GM19463 (cell line): ENCODE data around the gene R3HDM2.
A peak's percentile ranks its signal among the peaks of the same experiment; 100 is the strongest.

Source experiments
- ATAC-seq: cut with Tn5 transposase; IDR thresholded peaks from one replicate; pipeline ENCODE4 v1.9.1; 2021; ENCODE audit warnings: mild to moderate bottlenecking, moderate library complexity; ENCODE audit not compliant: unreplicated experiment

Gene R3HDM2

DNA sequence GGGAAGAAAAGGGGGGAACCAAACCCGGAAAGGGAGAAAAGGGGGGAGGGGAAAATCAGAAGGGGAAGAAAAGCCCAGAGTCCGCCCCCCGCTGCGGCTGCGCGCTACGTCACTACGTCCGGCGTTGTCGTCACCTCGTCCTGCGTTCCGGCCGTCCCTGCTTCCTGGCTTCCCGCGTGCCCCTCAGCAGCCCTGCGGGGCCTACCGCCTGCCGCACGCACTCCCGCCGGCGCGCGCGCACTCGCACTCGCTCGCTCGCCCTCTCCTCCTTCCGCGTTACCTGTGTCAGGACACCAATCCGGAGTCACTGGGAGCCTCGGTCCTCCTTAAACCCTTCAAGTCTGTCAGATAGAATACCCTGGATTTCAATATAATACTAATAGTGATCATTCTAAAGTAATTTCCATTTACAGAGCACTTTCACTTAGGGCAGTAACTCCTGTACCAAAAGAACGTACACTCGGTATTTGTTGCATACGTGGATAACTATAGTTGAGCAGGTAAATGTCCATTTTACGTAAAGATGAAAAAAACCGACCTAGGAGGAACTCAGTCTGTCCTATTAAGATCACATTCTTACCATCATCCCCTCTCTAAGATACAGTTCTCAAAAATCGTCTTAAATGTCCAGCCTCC is at the start of gene R3HDM2:
Gene R3HDM2 (minus strand): TSS at position 113 of the 636 bp plus-strand sequence. CDS start 120,615 bp downstream, outside the sequence.
- ATAC-seq = peak; percentile 93

DNA sequence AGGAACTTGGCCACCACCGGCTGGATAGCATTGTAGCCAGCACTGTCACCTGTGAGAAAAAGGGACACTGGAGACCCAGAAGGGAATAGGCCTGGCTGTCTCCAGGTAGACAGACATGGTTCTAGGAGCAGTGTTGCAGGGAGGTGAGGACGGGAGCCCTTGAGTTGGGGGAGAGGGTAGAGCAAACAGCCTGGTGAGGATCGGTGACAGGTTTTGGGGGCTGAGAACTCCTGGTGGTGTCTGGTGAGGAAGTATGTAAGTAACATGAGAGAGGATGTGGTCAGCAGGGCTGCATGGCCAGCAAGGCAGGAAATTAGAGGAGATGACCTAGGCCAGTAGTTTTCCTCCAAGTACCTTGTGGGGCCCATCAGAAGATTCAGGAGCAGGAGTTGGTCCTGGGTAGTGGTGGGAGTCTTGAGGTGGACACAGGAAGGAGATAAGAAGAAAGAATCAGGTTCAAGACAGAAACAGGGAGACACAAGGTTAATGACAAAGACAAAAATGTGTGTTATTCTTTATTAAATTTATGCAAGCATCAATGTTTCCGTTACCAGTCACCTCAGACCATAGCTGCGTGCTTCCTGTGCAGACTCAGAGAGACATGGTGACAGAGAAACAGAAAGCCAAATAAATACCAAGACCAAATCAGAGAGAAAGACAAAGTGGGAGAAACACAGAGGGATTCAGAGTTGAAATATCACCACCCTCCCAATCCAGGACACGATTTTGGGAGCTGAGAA is 48.7 kb upstream of the R3HDM2 start, which contains the start of gene ARHGAP9:
Gene ARHGAP9 (minus strand): TSS at position 491 of the 740 bp plus-strand sequence. CDS start 460 bp downstream, at position 31.
- no peak for ATAC-seq

DNA sequence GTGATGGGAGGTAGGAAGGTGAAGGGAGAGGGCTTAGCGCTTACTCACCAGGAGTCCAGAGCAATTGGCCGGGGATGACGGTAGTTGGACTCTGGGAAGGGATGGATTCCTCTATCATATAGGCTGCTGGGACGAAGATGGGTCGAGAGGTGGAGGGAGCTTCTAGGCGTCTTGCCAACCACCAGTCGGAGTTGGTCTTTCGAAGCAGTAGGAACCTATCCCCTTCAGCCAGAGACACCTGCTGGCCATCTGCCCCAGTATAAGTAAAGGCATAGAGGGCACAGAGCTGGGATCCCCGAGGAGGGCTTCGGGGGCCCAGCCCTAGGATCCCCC is 48.2 kb upstream of the R3HDM2 start:
- ATAC-seq = no peak

DNA sequence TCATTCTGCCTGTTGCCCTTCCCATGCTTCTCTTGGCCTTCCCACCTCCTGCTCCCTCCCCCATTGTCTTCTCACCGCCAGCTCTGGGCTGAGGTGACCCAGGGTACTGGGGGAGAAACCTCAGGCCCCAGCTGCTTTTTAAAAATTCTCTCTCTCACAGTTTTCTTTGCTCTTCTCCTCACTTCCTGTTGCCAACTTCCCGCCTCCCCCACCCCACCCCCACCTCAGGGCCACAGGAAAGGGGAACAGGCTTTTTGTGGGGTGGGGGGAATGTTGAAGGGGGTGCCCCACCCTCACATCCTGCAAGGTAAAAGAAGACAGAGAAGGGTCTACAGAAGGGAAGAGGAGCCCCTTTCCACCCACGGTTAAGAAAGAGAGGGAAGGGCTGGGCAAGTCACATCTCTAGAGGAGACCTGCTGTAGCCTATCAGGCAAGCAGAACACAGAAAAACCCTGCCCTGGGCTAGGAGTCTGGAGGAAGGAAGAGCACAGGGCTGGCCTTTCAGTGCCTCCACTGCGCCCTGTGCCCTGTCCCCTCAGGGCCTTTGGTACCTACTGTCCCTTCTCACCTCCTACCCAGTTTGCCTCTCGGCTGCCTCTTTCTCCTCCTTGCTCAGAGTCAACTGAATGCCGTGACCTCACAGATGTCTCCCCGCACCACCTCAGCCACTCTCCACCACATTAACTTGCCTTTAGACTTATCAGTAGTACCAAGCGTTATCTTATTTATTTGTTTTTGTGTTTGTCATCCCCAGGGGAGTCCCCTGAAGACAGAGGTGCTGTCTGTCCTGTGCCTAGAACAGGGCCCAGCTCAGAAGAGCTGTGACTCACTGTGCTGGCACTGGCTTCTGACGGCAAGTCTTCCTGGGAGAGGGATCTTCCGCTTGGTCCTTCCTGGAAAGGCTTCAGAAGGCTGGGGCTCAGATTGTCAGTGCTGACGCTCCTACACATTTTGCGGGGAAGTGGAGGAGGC is 47.2 kb upstream of the R3HDM2 start:
- ATAC-seq = peak; percentile 35

DNA sequence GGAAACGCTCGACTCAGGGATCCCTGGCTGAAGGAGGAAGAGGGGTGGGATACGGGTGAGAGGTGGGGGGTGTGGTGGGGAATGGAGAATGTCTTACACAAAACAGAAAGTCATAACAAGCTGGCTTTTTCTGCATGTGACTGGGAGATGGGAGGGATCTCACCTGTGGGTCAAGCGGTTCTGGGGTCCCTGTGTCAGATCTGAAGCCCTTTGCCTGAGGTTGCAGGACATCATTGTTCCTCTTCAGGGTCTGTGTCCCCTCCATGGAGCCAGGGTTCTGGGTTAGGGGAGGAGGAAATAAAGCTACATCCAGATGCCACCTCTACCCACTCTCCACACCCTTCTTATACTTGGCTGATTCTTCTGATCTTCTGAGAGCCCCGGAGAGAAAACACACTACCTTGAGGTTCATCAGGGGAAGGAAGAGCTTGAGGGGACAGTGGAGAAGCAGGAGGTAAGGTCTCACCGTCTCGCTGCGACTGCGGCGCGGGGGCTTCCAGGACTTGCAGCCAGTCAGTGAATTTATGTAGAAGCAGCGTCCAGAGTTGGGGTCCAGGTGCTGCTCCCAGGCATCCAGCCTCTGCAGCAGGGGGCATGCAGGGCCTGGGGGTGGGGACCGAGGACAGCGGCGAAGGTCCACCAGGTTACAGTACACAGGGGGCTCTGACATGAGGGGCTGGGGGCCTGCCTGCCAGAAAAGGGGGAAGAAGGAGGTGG is 46.3 kb upstream of the R3HDM2 start:
- no peak for ATAC-seq

DNA sequence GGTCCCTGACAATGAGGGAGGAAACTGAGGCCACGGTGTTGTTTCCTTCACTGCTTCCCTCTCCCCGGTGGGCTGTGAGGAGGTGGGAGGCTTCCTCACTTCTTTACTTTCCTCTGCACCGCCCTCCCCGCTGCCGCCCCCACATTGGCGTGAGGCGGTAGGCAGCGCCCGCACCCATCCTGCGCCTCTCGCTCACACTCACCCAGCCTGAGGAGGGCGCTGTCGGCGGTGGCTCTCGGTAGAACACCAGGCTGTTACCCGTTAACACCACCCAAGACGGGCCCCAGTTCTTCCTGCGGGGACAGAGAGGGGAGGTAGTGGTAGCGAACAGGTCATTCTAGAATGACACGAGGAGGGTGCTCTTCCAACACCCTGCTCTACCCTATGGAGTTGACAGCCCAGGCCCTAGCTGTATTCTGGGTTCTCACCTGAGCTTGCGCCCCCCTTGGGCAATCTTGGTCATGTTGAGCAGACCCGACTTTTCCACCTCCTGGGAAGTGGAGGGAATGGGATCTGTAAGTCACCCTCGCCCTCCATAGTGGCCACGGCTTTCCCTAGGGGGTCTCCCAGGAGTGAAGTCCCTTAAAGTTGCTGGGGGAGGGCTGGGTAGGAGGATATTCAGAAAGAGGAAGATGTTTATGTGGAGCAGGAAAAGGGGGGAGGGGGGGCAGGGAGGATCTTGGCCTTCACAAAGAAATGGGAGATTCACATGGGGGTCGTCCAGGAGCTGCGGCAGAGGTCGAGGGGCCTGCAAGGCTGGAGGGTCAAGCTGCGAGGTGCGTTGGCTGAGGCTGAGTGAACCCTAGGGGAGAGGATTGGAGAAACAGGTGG is 45.5 kb upstream of the R3HDM2 start:
- ATAC-seq = peak; percentile 35

DNA sequence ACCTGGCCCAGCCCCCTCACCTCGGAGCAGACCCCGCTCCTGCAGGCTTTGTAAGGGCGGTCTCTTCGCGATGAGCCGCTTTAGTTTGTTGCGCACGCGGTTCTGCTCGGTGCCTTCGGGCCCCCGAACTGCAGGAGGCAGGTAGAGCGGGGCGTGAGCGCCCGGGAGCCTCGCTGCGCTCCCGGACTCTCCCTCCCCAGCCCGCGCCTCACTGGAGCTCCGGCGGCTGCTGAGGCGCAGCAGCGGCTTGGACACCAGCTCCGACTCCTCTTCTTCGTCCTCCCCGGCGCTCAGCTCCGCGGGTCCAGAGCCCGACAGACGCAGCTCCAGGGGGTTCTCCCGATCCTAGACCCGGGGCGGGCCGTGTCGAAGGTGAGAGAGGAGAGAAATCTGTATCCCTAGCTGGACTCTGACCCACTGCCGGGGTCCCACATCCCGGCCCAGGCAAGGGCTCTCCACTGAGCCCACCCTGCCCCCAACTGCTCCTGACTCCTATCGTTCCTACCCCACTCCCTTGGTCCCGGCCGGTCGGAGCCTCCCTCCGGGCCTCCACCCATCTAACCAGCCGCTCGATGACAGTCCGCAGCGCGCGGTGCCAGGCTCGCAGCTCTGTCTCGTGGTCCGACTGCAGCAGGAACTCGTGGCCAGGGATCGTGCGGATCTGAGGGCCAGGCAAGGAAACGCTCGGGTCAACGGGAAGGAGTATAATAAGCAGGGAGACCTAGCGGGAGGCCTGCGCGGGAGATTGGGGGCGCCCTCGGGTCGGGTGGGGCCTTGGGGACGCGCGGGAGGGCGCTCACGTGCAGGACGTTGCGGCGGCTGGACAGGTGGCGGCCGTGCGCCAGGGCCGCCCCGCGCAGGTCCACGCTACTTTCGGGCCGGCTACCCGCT is 44.7 kb upstream of the R3HDM2 start:
- no peak for ATAC-seq

DNA sequence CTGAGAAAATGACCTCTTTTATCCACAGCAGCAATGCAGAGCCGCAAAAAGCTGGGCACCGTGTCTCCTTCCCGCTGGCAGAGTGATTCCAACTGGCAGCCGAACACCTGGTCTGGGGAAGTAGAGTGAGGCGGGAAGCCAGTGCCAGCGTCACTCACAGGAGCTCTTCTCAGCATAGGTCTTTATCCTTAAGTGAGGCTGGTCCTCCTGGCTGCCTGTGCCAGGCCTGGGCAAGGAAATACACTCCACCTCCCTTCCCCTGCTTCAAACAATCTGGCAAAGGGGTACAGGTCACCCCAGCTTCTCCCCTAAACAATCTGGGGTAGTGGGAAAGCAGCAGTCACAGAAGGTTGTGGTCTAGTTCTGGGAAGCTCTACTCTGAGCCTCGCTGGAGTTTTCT is 44.0 kb upstream of the R3HDM2 start:
- no peak for ATAC-seq

DNA sequence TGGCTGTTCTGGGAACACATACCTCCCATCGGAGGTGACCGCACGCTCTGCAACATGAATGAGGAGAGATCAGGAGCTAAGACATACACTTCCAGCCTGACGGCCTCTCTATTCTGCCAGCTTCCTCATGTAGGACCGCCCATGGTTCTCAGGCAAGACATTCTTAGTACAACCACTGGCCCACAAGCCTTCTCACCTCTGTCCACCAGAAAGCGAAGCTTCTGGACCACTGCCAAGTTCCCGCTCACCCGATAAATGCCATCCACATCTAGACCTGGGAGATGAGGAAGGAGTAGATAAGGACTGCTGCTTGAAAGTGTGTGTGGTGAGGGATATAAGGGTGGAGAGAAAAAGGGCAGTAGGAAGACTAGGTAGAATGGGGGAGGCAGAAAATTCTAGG is 43.6 kb upstream of the R3HDM2 start:
- ATAC-seq = no peak

DNA sequence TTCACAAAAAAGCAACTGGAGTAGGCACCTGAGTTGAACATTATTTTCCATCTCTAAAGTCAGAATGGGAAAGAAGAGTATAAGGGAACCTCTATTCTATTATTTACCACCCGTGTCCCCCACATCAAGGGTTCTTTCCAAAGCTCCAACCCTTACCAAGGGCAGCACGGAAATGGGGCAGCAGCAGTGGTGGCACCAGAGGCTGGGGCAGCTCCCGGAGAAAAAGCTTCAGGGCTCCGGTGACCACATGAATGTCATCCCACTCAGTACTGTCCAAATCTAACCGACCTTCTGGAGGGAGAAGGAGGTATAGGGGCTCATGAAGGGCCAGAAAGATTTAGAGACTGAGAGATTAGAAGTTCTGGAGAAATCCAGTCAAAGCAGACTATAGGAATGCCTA is 43.0 kb upstream of the R3HDM2 start:
- no peak for ATAC-seq

DNA sequence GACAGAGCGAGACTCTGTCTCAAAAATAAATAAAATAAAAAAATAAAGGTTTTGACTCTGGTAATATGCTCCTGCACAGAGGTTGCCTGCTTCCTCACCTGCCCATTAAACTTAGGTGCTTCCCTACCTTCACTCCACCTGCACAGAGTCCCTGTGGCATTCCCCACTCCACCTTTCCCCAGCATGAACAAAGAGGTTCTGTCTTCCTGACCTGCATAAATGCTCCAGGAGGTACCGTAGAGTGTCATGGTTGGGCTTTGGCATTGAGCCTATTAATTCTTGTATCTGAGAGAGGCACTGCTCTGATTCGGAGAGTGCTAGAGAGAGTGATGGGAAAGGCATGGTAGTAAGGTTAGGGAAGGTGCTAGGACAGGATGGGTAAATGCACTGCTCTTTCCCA is 42.5 kb upstream of the R3HDM2 start:
- ATAC-seq = no peak

DNA sequence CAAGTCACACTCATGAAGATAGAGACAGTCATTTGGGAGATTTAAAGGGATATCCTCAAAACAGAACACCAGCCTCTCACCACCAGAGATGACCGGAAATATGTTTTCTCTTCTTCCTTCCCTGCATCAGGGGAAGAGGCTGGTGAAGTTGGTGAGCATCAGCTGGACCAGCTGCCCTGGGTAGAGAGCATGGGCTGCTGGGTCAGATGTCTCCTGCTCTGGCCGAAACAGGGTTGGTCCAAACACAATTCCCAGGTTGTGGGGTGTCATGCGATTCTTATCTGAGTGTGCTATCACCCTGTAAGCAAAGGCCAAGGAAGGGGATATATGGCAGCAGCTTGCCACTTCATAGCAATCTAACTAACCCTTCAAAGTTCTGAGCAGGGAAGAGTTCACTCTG is 41.5 kb upstream of the R3HDM2 start:
- no peak for ATAC-seq

DNA sequence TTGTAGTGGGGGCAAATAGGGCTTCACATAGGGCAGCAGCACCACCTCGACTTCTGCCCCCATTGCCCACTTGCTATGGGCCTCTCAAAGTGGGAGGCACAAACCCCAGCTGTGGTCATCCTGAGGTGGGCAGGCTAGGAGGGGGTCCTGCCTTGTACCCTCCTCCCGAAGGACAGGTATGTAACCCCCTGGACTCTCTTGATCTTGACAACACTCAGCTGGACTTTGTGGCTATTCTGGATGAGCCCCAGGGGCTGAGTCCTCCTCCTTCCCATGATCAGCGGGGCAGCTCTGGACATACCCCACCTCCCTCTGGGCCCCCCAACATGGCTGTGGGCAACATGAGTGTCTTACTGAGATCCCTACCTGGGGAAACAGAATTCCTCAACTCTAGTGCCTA is 40.8 kb upstream of the R3HDM2 start:
- ATAC-seq = no peak

DNA sequence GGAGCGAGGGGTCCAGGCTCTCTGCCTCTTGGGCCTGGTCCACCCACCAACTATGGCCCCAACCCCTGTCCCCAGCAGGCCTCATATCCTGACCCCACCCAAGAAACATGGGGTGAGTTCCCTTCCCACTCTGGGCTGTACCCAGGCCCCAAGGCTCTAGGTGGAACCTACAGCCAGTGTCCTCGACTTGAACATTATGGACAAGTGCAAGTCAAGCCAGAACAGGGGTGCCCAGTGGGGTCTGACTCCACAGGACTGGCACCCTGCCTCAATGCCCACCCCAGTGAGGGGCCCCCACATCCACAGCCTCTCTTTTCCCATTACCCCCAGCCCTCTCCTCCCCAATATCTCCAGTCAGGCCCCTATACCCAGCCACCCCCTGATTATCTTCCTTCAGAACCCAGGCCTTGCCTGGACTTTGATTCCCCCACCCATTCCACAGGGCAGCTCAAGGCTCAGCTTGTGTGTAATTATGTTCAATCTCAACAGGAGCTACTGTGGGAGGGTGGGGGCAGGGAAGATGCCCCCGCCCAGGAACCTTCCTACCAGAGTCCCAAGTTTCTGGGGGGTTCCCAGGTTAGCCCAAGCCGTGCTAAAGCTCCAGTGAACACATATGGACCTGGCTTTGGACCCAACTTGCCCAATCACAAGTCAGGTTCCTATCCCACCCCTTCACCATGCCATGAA is 40.3 kb upstream of the R3HDM2 start:
- ATAC-seq = no peak

DNA sequence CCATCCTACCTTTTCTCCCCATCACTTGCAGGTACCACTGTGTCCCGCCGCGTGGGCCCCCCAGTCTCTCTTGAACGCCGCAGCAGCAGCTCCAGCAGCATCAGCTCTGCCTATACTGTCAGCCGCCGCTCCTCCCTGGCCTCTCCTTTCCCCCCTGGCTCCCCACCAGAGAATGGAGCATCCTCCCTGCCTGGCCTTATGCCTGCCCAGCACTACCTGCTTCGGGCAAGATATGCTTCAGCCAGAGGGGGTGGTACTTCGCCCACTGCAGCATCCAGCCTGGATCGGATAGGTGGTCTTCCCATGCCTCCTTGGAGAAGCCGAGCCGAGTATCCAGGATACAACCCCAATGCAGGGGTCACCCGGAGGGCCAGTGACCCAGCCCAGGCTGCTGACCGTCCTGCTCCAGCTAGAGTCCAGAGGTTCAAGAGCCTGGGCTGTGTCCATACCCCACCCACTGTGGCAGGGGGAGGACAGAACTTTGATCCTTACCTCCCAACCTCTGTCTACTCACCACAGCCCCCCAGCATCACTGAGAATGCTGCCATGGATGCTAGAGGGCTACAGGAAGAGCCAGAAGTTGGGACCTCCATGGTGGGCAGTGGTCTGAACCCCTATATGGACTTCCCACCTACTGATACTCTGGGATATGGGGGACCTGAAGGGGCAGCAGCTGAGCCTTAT is 39.6 kb upstream of the R3HDM2 start:
- no peak for ATAC-seq

DNA sequence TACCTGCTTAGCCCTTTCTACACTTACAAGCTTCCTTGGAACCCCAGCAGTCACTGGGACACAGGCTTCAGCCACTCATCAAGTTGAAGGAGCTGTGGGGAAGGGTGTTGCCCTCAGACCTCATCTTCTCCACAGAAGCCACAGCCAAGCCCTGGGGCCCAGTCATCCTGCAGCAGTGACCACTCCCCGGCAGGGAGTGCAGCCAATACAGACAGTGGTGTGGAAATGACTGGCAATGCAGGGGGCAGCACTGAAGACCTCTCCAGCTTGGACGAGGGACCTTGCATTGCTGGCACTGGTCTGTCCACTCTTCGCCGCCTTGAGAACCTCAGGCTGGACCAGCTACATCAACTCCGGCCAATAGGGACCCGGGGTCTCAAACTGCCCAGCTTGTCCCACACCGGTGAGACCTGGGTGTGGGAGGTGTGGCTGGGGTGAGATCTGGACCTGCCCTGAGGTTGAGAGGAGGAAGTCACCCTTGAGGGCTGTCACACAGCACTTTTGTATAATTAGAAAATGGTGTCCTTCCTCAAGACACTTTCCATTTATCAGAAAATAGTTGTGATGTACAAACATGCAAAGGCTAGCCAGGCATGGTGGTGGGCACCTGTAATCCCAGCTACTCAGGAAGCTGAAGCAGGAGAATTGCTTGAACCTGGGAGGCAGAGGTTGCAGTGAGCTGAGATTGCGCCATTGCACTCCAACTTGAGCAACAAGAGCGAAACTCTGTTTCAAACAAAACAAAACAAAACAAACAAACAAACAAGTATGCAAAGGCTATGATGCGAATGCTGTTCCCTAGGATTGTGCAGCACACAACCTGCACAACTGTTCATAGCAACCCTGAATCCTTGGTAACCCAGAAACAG is 38.7 kb upstream of the R3HDM2 start:
- no peak for ATAC-seq

DNA sequence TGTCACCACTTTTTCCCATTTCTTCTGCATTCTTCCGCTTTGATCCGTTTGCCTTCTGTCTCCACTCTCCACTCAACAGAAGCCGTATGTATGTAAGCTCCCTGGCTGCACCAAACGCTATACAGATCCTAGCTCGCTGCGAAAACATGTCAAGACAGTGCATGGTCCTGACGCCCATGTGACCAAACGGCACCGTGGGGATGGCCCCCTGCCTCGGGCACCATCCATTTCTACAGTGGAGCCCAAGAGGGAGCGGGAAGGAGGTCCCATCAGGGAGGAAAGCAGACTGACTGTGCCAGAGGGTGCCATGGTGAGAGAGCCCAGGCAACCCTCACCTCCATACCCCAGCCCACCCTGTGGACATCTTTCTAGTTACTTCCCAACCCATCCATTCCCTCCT is 37.1 kb upstream of the R3HDM2 start:
- no peak for ATAC-seq
